BLaER1 (cell line): Measurements from ENCODE around the gene LEKR1.

Source experiments
- H3K27ac ChIP-seq: shearing (Covaris generic); formaldehyde crosslinking; 2 replicates; pipeline ENCODE4 v1.8.1; 2022
- H3K27me3 ChIP-seq: shearing (Covaris generic); formaldehyde crosslinking; 2 replicates; pipeline ENCODE4 v1.8.1; 2022
- H3K36me3 ChIP-seq: shearing (Covaris generic); formaldehyde crosslinking; 2 replicates; pipeline ENCODE4 v1.8.1; 2022
- H3K4me1 ChIP-seq: shearing (Covaris generic); formaldehyde crosslinking; 2 replicates; pipeline ENCODE4 v1.8.1; 2022
- H3K4me2 ChIP-seq: shearing (Covaris generic); formaldehyde crosslinking; 2 replicates; pipeline ENCODE4 v1.8.1; 2022
- H3K4me3 ChIP-seq: shearing (Covaris generic); formaldehyde crosslinking; 2 replicates; pipeline ENCODE4 v1.8.1; 2022
- H3K9ac ChIP-seq: shearing (Covaris generic); formaldehyde crosslinking; 2 replicates; pipeline ENCODE4 v1.8.1; 2022
- H3K9me3 ChIP-seq: shearing (Covaris generic); formaldehyde crosslinking; 2 replicates; pipeline ENCODE4 v1.8.1; 2022
- H4K20me1 ChIP-seq: shearing (Covaris generic); formaldehyde crosslinking; 2 replicates; pipeline ENCODE4 v1.8.1; 2022
- Cebpa-rat ChIP-seq: shearing (Covaris generic); IDR thresholded peaks from 2 replicates; pipeline ENCODE4 v1.8.1; 2022

Gene LEKR1

GRCh38 chr3:157063469-157063868 lies 237.3 kb downstream of the LEKR1 start:
- no peak for TF ChIP-seq Cebpa-rat
- H3K4me3 ChIP-seq, result no peak overlapping the region
- H3K9ac ChIP-seq, result no peak overlapping the region
- H4K20me1 ChIP-seq, result no peaks in the 10 kb centered on the region
- no peak overlapping the region for H3K27ac ChIP-seq
- no peak overlapping the region for H3K4me2 ChIP-seq
- H3K9me3 ChIP-seq, result no peaks in the 10 kb centered on the region
- H3K4me1 ChIP-seq, result peaks cover 4% of the 10 kb centered on the region; the same call in 1 of the 2 replicates
- H3K27me3 ChIP-seq, result no peaks in the 10 kb centered on the region
- no peaks in the 10 kb centered on the region for H3K36me3 ChIP-seq

- no peak overlapping the region for H3K4me3 ChIP-seq
- H4K20me1 ChIP-seq, result no peaks in the 10 kb centered on the region
- H3K4me1 ChIP-seq, result peaks cover 4% of the 10 kb centered on the region; the same call in 1 of the 2 replicates
- TF ChIP-seq Cebpa-rat, result no peak
- no peak overlapping the region for H3K27ac ChIP-seq
- no peaks in the 10 kb centered on the region for H3K9me3 ChIP-seq
- no peaks in the 10 kb centered on the region for H3K27me3 ChIP-seq
- no peak overlapping the region for H3K9ac ChIP-seq
- H3K4me2 ChIP-seq, result no peak overlapping the region
- no peaks in the 10 kb centered on the region for H3K36me3 ChIP-seq
These were observed 237.8 kb downstream of the LEKR1 start for GRCh38 chr3:157063926-157064325.

- Histone ChIP-seq H4K20me1 (no peaks in the 10 kb centered on the region), H3K27me3 (no peaks in the 10 kb centered on the region), H3K9me3 (no peaks in the 10 kb centered on the region), H3K4me2 (no peak overlapping the region), H3K36me3 (no peaks in the 10 kb centered on the region), H3K27ac (no peak overlapping the region), H3K4me3 (no peak overlapping the region), H3K9ac (no peak overlapping the region), H3K4me1 (peaks cover 4% of the 10 kb centered on the region; the same call in 1 of the 2 replicates)
- no peak for TF ChIP-seq Cebpa-rat
These were observed 238.2 kb downstream of the LEKR1 start for GRCh38 chr3:157064402-157064801.

- Histone ChIP-seq H3K4me3 (no peak overlapping the region), H4K20me1 (no peaks in the 10 kb centered on the region), H3K4me1 (peaks cover 4% of the 10 kb centered on the region; the same call in 1 of the 2 replicates), H3K27me3 (no peaks in the 10 kb centered on the region), H3K4me2 (no peak overlapping the region), H3K27ac (no peak overlapping the region), H3K9me3 (no peaks in the 10 kb centered on the region), H3K36me3 (no peaks in the 10 kb centered on the region), H3K9ac (no peak overlapping the region)
- TF ChIP-seq Cebpa-rat, result no peak
These were observed 239.0 kb downstream of the LEKR1 start for GRCh38 chr3:157065201-157065600.

- TF ChIP-seq Cebpa-rat, result no peak
- Histone ChIP-seq H4K20me1 (no peaks in the 10 kb centered on the region), H3K9ac (no peak overlapping the region), H3K4me1 (peaks cover 4% of the 10 kb centered on the region; the same call in 1 of the 2 replicates), H3K4me3 (no peak overlapping the region), H3K9me3 (no peaks in the 10 kb centered on the region), H3K36me3 (no peaks in the 10 kb centered on the region), H3K27ac (no peak overlapping the region), H3K27me3 (no peaks in the 10 kb centered on the region), H3K4me2 (no peak overlapping the region)
These were observed 240.4 kb downstream of the LEKR1 start for GRCh38 chr3:157066335-157067098.

GRCh38 chr3:157067114-157067513 lies 241.0 kb downstream of the LEKR1 start:
- H4K20me1 ChIP-seq, result no peaks in the 10 kb centered on the region
- H3K4me2 ChIP-seq, result 0 out of 2 replicates have a peak overlapping the region, but pooled peaks have one; percentile 11
- no peak overlapping the region for H3K9ac ChIP-seq
- H3K36me3 ChIP-seq, result no peaks in the 10 kb centered on the region
- no peak overlapping the region for H3K4me3 ChIP-seq
- peaks cover 4% of the 10 kb centered on the region; the same call in 1 of the 2 replicates for H3K4me1 ChIP-seq
- TF ChIP-seq Cebpa-rat, result no peak
- no peak overlapping the region for H3K27ac ChIP-seq
- H3K27me3 ChIP-seq, result no peaks in the 10 kb centered on the region
- no peaks in the 10 kb centered on the region for H3K9me3 ChIP-seq

- H3K9me3 ChIP-seq, result no peaks in the 10 kb centered on the region
- no peaks in the 10 kb centered on the region for H4K20me1 ChIP-seq
- no peak overlapping the region for H3K27ac ChIP-seq
- H3K9ac ChIP-seq, result no peak overlapping the region
- H3K4me3 ChIP-seq, result no peak overlapping the region
- H3K36me3 ChIP-seq, result no peaks in the 10 kb centered on the region
- no peaks in the 10 kb centered on the region for H3K27me3 ChIP-seq
- no peak overlapping the region for H3K4me2 ChIP-seq
- no peak for TF ChIP-seq Cebpa-rat
- peaks cover 4% of the 10 kb centered on the region; the same call in 1 of the 2 replicates for H3K4me1 ChIP-seq
These were observed 243.3 kb downstream of the LEKR1 start for GRCh38 chr3:157069406-157069805.

GRCh38 chr3:157069846-157070677 lies 243.9 kb downstream of the LEKR1 start:
- no peaks in the 10 kb centered on the region for H4K20me1 ChIP-seq
- H3K27me3 ChIP-seq, result no peaks in the 10 kb centered on the region
- H3K4me2 ChIP-seq, result no peak overlapping the region
- H3K9ac ChIP-seq, result no peak overlapping the region
- peaks cover 4% of the 10 kb centered on the region; the same call in 1 of the 2 replicates for H3K4me1 ChIP-seq
- TF ChIP-seq Cebpa-rat, result no peak
- H3K27ac ChIP-seq, result no peak overlapping the region
- H3K4me3 ChIP-seq, result no peak overlapping the region
- no peaks in the 10 kb centered on the region for H3K9me3 ChIP-seq
- no peaks in the 10 kb centered on the region for H3K36me3 ChIP-seq

- peaks cover 4% of the 10 kb centered on the region; the same call in 1 of the 2 replicates for H3K4me1 ChIP-seq
- TF ChIP-seq Cebpa-rat, result no peak
- no peak overlapping the region for H3K27ac ChIP-seq
- no peaks in the 10 kb centered on the region for H3K36me3 ChIP-seq
- no peak overlapping the region for H3K4me3 ChIP-seq
- H3K4me2 ChIP-seq, result no peak overlapping the region
- H3K9ac ChIP-seq, result no peak overlapping the region
- H3K9me3 ChIP-seq, result no peaks in the 10 kb centered on the region
- H3K27me3 ChIP-seq, result no peaks in the 10 kb centered on the region
- H4K20me1 ChIP-seq, result no peaks in the 10 kb centered on the region
These were observed 244.5 kb downstream of the LEKR1 start for GRCh38 chr3:157070678-157070999.
